ENCODE measurements around the gene PLA2G3. TPM values are rescaled to one million over a fixed set of nuclear protein-coding genes. Genes with fewer than 3 reads are reported as not detected.
"Not testable (repeated sequence)": the region's sequence is repeated elsewhere in the genome, so short reads cannot be mapped to it uniquely, and the experiment has no call there.

Gene PLA2G3
- total RNA-seq, 1 donor from 2014 or later: 0.51 TPM

DNA sequence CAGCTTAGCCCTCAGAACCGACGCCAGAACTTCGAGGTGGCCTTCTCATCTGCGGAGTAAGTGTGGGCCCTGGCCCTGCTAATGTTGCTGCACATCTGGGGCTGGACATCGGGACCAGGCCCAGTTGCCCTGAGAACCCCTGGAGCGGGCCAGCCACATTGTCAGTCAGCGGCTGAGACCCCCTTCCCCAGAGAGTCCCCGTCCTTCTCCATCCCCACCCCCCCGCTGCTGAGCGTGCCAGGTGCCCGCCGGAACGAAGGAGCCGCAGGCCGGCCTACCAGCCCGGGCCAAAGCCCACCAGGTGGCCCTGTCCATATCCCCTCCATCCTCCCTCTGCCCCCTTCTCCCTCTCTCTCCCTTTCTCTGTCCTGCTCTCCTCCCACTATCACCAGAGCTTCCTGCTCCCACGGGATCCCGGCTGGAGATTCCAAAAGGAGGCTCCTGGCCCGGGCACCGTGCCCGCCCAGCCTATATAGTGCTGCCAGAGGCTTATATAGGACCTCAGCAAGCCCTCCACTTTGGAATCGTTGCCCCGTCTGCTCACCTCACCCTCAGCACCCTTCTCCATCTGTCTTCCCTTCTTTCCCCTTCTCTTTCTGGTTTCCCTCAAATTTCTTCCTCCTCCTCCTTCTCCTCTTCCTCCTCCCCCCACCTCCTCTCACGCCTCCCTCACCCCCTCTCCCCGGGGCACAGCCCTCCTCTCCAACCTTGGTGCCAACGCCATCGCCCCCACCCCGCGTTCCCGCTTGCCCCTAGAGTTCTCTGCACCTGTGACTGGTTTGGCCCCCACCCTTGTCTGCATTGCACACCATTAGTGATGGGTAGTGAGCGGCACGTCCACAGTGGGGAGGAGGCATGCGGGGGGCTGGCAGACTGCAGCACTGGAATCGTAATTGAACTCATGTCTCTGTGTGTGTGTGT lies 40.2 kb downstream of the PLA2G3 start:
- no peak for DNase-seq

DNA sequence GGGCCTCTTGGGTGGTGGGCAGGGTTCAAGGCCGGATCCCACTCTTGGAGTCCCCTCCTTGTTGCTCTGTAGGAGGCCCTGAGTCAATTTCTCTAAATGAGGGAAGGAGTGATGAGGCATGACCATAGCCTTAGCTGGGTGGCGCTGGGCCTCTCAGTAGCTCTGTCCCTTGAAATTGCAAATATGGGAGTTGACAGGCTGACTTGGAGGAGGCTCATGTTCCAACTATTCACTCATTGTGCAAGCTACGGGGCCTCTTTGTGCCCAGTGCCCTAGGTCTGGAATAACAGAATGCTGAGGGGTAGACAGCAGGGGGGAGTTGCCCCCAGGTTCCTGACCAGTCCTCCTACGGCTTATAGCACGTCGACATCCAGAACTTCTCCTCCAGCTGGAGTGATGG lies 40.9 kb downstream of the PLA2G3 start:
- DNase-seq: no peak

DNA sequence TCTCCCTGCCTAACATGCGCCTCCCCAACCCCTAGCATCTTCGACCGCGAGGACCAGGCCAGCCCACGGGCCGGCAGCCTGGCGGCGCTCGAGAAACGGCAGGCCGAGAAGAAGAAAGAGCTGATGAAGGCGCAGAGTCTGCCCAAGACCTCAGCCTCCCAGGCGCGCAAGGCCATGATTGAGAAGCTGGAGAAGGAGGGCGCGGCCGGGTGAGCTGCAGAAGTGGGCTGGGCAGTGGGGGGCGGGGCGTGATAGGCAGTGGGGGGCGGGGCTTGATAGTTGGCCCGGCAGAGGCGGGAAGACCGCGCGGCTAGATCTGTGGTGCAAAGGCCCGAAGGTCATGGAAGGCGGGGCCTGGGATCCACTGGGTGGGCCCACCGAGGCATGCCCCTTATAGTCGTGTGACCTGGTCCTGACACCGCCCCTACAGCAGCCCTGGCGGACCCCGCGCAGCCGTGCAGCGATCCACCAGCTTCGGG lies 41.6 kb downstream of the PLA2G3 start:
- DNase-seq: no peak

DNA sequence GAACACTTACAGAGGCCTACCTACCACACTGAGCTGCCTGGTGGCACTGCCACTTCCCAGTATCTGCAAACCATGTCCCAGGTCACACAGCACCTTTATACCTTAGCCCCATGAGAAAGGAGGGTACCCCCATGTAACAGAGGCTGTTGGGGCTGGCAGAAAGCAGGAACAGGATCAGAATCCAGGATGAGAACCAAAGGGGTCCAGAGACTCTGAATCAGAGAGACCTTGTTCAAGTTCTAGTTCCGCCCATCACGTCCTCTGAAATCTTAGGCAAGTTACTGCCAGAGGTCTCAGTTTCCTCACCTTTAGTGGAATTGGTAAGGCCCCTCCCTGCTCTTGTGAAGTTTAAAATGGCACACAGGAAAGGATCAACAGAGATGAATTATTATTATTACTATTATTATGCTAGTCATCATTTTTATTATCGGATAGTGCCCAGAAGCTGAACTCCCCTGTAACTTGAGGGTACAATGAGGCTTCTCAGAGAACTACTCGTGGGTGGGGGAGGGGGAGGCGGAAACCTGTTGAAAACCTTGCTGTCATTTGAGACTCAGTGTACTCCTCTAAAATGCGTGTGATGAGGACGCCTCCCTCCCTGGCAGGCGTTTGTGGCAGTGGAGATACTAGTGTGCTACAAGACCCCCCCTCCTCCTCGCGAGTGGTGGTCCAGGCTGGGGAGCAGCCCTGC lies 42.2 kb downstream of the PLA2G3 start:
- DNase-seq: no peak

DNA sequence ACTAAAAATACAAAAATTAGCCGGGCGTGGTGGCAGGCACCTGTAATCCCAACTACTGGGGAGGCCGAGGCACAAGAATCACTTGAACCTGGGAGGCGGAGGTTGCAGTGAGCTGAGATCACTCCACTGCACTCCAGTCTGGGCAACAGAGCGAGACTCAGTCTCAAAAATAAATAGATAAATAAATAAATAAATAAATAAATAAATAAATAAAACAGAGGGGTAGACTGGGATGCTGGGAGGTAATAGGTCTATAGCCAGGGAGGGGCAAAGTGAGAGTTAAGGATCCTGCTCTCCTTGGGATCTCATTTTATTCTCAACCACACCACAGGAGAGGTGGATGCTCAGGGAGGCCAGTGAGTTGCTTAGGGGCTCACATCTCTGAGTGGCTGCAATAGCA lies 42.8 kb downstream of the PLA2G3 start:
- not testable (repeated sequence) for DNase-seq

DNA sequence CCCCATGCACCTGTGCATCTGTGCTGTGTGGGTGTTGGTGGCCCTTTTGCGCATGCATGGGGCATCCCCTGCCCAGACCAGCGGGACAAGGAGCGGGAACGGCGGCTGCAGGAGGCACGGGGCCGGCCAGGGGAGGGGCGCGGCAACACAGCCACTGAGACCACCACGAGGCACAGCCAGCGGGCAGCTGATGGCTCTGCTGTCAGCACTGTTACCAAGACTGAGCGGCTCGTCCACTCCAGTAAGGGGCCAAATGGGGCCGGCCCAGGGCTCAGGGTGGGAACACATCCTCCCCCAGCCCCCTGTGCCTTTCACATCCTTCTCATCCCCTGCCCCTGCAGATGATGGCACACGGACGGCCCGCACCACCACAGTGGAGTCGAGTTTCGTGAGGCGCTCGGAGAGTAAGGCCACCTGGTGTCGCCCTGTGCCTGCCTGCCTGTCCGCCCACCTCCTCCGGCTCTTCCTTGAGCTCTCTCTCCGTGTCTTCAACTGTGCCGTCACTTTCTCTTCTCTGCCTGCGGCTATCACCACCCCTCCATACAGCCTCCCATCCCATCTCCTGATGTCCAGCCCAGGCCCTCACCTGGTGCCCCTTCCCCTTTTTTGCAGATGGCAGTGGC lies 43.5 kb downstream of the PLA2G3 start:
- DNase-seq: no peak

DNA sequence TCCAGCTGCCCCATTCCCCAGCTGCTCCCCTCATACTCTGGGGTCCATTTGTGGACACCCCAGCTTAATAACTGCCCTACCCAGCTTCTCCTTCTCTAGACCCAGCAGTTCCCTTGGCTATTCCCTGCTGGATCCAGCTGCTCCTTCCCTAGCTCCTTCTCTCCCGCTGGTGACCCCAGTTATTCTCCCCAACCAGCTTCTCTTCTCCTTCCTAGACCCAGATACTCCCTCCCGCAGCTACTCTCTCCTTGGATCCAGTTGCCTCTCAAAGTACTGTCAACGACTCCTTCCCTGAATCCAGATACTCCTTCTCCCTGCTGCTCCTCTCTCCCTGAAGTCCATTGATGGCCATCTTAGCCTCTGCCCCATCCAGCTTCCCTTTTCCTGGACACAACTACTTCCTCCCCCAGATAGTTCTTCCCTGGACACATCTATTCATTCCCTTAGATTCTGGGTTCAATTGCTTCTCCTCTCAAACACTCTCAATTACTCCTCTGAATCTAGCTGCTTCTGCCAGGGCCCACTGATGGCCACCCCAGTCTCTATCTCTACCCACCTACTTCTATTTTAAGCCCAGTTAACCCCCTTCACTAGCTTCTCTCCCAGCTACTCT lies 44.6 kb downstream of the PLA2G3 start:
- DNase-seq: no peak

DNA sequence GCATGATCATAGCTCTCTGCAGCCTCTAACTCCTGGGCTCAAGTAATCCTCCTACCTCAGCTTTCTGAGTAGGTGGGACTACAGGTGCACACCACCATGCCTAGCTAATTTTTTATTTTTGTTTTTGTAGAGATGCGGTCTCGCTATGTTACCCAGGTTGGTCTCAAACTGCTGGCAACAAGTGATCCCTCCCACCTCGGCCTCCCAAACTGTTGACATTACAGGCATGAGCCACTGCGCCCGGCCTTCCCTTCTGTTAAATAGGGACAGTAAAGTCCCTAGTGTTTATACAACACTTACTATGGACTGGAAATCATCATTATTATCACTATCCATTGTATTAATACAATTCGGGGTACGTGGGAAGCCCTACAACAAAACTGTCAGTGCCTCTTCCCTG lies 45.6 kb downstream of the PLA2G3 start:
- DNase-seq: no peak

DNA sequence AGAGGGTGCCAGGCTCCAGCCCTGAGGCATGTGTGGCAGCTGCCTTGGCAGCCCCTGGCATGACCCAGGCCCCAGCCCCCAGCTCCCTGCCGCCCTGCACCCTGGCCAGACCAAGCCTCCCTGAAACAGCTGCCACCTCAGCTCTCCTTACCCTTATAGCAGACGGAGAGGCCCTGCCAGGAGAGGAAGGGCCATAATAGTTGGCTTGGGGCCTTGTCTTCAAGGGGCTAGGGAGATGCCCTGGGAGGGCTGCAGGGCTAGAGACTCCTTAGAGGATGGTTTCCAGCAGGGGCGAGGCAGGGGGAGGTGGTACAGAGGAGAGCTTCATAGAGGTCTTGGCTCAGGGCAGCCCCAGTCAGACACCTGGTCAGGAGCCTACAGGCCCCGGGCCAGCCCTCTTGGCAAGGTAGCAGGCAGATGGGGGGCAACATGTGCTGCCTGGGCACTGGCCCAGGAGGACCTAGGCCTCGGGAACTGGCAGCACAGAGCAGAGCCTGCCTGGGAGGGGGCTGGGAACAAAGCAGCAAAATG lies 46.2 kb downstream of the PLA2G3 start:
- peak; percentile 93 for DNase-seq

DNA sequence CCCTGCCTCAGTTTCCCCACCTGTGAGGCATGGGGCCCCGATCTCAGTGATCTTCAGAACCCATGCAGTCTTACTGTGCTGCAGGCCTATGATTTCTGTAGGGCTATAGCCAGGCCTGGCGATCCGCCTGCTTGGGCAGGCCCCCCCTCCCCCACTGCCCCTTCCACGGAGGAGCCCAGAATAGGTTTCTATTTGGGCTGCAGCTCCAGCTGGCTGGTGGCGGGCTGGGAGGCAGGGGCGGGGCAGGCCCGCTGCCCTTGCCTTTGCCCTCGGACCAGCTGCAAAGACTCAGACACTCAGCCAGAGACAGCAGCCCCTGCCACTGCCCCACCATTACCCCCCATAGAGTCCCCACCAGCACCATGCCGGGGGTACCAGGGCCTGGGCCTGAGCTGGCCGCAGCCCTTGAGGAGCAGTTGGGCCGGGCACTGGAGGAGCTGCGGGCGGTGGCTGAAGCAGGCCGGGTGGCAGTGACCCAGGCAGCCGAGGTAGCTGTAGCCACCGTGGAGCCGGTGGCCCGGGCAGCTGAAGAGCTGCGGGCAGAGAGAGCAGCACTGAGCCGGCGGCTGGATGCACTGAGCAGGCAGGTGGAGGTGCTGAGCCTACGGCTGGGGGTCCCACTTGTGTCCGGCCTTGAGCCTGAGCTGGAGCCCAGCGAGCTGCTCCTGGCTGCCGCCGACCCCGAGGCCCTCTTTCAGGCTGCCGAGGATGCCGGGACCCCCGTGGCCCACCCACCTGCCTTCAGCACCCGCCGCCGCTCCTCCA lies 47.0 kb downstream of the PLA2G3 start:
- peak; percentile 86 for DNase-seq

DNA sequence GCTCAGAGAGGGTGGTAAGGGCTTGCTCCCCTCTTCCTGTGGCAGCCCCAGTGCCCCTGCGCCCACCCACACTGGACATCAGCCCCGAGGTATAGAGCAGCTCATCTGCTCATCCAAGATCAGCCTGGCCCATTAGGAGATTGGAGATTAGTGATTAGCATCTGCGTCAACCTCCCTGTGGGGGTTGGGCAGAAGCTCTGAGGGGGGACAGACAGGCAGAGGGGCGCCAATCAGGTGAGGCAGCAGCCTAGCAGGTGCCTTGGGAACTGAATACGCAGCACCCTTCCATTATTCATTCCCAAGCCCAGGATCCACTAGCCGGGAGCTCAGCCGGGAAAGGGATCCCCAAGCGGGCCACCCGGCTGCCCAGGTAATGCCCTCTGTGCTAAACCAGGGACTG lies 48.1 kb downstream of the PLA2G3 start:
- no peak for DNase-seq

DNA sequence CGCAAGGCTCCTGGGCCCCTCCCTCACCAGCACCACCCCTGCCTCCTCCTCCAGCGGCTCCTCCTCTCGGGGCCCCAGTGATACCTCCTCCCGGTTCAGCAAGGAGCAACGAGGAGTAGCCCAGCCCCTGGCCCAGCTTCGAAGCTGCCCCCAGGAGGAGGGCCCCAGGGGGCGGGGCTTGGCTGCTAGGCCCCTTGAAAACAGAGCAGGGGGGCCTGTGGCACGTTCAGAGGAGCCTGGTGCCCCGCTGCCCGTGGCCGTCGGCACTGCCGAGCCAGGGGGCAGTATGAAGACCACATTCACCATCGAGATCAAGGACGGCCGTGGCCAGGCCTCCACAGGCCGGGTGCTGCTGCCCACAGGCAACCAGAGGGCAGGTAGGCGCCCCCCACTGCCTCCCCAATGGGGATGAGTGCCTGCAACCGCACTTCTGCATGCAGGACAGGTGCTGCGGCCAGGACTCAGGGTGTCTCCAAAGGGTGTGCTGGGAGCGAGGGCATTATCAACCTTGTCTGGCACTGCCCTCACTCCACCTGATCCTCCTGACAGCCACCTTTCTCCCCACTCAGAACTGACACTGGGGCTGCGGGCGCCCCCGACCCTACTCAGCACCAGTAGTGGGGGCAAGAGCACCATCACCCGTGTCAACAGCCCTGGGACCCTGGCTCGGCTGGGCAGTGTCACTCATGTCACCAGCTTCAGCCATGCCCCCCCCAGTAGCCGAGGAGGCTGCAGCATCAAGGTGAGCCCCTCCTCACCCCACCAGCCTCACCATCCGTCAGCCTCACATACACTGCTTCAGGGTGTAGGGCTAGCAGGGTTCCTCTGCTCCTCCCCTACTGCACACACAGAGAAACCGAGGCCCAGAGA lies 49.0 kb downstream of the PLA2G3 start:
- DNase-seq: no peak

DNA sequence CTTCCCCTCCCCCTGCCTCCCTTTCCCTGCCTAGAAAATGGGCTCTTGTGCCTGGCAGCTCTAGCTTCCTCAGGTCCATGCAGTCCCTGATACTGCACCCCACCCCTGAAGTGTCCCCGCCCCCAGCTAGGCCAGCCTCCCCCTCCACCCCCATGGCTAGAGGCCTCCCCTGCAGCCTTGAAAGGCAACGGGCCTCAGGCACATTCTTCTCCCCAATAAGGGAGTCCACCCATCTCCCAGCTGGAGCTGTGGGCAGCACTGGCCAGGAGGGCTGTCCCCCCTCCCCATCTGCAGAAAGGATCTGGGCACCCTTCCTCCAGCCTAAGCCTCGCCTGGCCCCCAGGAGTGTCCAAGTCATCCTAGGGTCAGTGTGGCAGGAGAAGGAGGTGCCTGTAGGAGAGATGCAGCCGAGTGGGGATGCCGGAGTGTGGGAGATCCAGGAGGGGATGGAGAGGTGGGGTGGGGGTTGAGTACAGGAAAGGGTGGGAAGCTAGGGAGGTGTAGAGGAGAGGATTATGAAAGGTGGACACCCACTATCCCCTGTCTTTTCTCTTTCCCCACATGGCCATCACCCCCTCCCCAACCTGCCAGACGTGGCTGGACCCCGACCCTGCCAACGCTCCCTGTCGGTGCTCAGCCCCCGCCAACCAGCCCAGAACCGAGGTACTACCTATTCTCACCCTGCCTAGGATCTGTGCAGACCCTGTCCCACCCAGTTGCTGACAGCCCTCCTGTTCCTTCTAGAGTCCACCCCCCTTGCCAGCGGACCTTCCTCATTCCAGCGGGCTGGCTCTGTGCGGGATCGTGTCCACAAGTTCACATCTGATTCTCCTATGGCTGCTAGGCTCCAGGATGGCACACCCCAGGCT lies 49.9 kb downstream of the PLA2G3 start:
- DNase-seq: no peak

DNA sequence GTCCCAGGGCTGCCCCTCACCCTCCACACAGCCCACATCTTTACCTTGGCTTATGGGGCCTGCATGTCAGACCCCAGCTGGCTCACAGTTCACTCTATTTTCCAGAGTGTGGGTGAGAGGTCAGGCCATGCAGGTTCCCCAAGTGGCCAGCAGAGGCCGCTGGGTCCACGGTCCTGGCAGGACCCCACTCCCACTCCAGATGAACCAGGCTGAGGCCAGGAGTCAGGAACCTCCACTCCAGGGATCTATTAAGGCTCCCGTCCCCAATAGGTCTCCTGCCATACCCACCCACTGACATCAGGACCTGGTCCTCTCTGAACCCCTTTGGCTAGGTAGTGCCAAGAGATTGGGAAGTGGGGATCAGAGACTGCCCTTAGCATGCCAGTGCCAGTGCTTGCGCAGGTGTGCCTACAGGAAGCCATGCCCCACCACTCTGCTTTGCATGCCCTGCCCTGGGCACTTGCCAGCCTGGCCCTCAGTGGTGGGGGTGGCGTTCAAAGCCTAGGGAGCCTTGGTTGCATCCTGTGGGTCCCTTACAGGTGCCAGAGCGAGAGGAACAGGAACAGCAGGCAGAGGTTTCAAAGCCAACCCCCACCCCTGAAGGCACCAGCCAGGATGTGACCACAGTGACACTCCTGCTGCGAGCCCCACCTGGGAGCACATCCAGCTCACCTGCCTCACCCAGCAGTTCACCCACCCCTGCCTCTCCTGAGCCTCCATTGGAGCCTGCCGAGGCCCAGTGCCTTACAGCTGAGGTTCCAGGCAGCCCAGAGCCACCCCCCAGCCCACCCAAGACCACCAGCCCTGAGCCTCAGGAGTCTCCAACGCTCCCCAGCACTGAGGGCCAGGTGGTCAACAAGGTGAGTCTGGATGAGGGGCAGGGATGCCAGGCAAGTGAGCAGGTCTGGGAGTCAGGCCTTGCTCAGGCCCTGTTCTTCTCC lies 50.9 kb downstream of the PLA2G3 start:
- peak; percentile 61 for DNase-seq

DNA sequence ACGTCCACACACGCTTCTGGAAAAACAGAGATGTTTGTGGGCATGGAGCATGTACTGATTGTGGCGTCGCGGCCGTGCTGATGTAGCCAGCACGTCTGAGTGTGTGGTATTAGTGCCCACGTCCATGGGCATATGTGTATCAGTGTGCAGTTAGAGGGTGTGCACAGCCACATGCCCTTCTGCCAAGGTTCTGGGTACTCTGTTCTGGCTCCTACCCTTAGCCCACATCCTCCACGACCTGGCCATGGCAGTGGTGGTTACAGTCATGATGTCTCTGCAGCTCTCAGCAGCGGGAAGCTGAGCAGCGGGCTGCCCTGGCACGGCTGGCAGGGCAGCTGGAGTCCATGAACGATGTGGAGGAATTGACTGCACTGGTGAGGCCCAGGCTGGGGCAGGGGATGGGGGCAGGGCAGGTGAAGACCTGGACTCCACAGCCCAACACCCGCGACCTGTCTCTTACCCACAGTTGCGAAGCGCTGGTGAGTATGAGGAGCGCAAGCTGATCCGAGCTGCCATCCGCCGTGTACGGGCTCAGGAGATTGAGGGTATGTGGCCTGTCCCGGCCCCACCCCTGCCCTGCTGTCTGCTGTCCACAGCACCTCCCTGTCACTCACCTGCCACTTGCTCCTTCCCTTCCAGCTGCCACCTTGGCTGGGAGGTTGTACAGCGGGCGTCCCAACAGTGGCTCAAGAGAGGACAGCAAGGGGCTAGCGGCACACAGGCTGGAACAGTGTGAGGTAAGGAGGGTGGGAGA lies 51.9 kb downstream of the PLA2G3 start:
- DNase-seq: no peak

DNA sequence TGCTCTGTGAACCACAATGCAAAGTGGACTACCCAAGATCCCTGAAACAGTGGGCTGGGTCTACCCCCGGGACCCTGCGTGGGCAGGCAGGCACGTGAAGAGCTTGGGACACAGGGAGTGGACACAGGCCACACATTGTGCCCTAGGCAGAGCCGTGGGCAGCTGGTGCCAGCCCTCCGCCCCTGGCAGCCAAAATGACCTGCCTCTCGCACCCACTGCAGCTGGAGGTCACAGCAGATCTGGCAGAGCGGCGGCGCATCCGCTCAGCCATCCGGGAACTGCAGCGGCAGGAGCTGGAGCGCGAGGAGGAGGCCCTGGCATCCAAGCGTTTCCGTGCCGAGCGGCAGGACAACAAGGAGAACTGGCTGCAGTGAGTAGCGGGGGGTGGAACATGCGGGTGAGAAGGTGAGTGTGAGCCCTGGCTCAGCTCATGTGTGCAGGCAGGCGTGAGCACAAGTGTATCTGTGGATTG lies 52.5 kb downstream of the PLA2G3 start:
- no peak for DNase-seq

DNA sequence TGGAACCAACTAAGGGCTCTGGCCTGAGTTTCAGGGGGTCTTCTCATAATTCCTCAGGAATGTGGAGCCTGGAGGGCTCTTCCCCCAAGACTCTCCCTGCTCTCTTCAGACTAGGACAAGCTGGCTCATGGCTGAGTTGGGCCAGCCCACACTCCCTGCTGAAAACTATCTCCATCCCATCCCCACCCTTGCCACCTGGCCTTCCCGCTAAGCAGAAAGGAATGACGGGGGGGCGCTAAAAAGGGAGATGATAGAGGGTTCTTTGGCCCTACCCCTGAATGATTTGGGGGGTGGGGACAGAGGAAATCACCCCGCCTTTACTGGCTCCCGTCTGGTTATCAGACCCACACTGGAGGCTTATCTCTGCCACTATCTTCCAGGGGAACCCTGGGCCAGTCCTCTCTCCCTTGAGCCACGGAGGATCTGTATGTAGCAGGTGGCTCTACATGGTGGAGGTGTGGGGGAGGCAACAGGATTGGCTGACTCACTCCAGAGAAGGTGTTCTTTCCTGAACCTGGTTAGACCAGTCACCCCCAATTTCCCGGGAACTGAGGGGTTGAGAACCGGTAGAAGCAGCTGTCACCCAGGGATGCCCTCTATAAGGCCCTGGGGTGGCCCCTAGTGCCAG lies 53.5 kb downstream of the PLA2G3 start:
- DNase-seq: no peak

Measured in tongue (tissue), 2 donors.